Vein endothelial cell (primary cell): ENCODE measurements around the gene TTC9C. TPM values are rescaled to one million over a fixed set of nuclear protein-coding genes. Genes with fewer than 3 reads are reported as not detected.

Source experiments
- total RNA-seq: library from RNA; depleted of rRNA; stranded (reverse); fragments of >200 nt; gene quantifications from 2 replicates; pipeline ENCODE4 v1.2.3, GENCODE V29; 2012

TTC9C gene
- 31.0 and 45.9 TPM in 2 replicates for total RNA-seq

GRCh38 chr11:62728171-62728988 lies at the start of gene TTC9C:
TTC9C (plus strand) TSS chr11:62728486; CDS start chr11:62728849, 363 bp downstream.

GRCh38 chr11:62678770-62679696 lies 49.3 kb upstream of the TTC9C start, which contains the start of gene UBXN1:
UBXN1 (minus strand) TSS chr11:62679073; CDS start chr11:62678923, 150 bp downstream.

GRCh38 chr11:62689421-62690183 lies 38.7 kb upstream of the TTC9C start, which contains the start of gene LRRN4CL:
LRRN4CL (minus strand) TSS chr11:62689530; CDS start chr11:62688508, 1,022 bp downstream.

GRCh38 chr11:62707277-62707861 lies 20.9 kb upstream of the TTC9C start, which contains the start of the genes BSCL2 and GNG3:
BSCL2 (minus strand) TSS chr11:62707424; CDS start chr11:62707195, 229 bp downstream.
GNG3 (plus strand) TSS chr11:62707676; CDS start chr11:62708296, 620 bp downstream.

GRCh38 chr11:62727165-62727871 lies 968 bp upstream of the TTC9C start, which contains the start of gene HNRNPUL2:
HNRNPUL2 (minus strand) TSS chr11:62727457; CDS start chr11:62727156, 301 bp downstream.

GRCh38 chr11:62753736-62754603 lies 25.7 kb downstream of the TTC9C start, which contains the start of gene ZBTB3:
ZBTB3 (minus strand) TSS chr11:62754160; CDS start chr11:62753664, 496 bp downstream.

GRCh38 chr11:62771144-62772021 lies 43.1 kb downstream of the TTC9C start, which contains the start of gene TAF6L:
TAF6L (plus strand) TSS chr11:62771396; CDS start chr11:62775784, 4,388 bp downstream.

GRCh38 chr11:62787005-62787759 lies 58.9 kb downstream of the TTC9C start, which contains the start of gene TMEM179B:
TMEM179B (plus strand) TSS chr11:62787402; CDS start chr11:62787432, 30 bp downstream.

Other genes with a start within 250 kb of the TTC9C start
- gene AHNAK, start 181.7 kb upstream of the TTC9C start, total RNA-seq: 544 and 655 TPM in 2 replicates
- 1,284 and 1,362 TPM in 2 replicates for gene EEF1G, start 154.6 kb upstream of the TTC9C start, total RNA-seq
- 11.8 and 12.7 TPM in 2 replicates for gene TUT1, start 137.0 kb upstream of the TTC9C start, total RNA-seq
- gene MTA2, start 126.6 kb upstream of the TTC9C start, total RNA-seq: 250 and 281 TPM in 2 replicates
- 35.7 and 60.8 TPM in 2 replicates for gene EML3, start 115.7 kb upstream of the TTC9C start, total RNA-seq
- 5.2 and 5.3 TPM in 2 replicates for gene ROM1, start 115.2 kb upstream of the TTC9C start, total RNA-seq
- gene B3GAT3, start 106.5 kb upstream of the TTC9C start, total RNA-seq: 19.9 and 23.5 TPM in 2 replicates
- 223 and 259 TPM in 2 replicates for gene GANAB, start 81.9 kb upstream of the TTC9C start, total RNA-seq
- gene INTS5, start 75.2 kb upstream of the TTC9C start, total RNA-seq: 35.1 and 41.2 TPM in 2 replicates
- 35.9 and 43.4 TPM in 2 replicates for gene C11orf98, start 63.3 kb upstream of the TTC9C start, total RNA-seq
- 9.5 and 9.7 TPM in 2 replicates for gene CSKMT, start 63.2 kb upstream of the TTC9C start, total RNA-seq
- 5.9 and 6.1 TPM in 2 replicates for gene UQCC3, start 56.8 kb upstream of the TTC9C start, total RNA-seq
- gene LBHD1, start 56.2 kb upstream of the TTC9C start, total RNA-seq: 4.2 TPM in 2 replicates
- 88.7 and 147 TPM in 2 replicates for gene UBXN1, start 49.4 kb upstream of the TTC9C start, total RNA-seq
- gene LRRN4CL, start 39.0 kb upstream of the TTC9C start, total RNA-seq: 0.19 and 0.33 TPM in 2 replicates
- gene BSCL2, start 21.1 kb upstream of the TTC9C start, total RNA-seq: 28.7 and 30.2 TPM in 2 replicates
- not detected in 2 replicates for gene GNG3, start 20.8 kb upstream of the TTC9C start, total RNA-seq
- gene HNRNPUL2, start 1.0 kb upstream of the TTC9C start, total RNA-seq: 10.5 and 15.0 TPM in 2 replicates
- gene ZBTB3, start 25.7 kb downstream of the TTC9C start, total RNA-seq: 15.4 and 16.0 TPM in 2 replicates
- gene POLR2G, start 33.1 kb downstream of the TTC9C start, total RNA-seq: 43.1 and 50.6 TPM in 2 replicates
- gene TAF6L, start 42.9 kb downstream of the TTC9C start, total RNA-seq: 19.9 and 20.9 TPM in 2 replicates
- gene TMEM179B, start 58.9 kb downstream of the TTC9C start, total RNA-seq: 29.1 and 36.3 TPM in 2 replicates
- 12.6 and 14.0 TPM in 2 replicates for gene TMEM223, start 63.5 kb downstream of the TTC9C start, total RNA-seq
- 37.2 and 41.6 TPM in 2 replicates for gene NXF1, start 77.0 kb downstream of the TTC9C start, total RNA-seq
- gene STX5, start 103.6 kb downstream of the TTC9C start, total RNA-seq: 33.0 and 43.1 TPM in 2 replicates
- 0.98 TPM in 1 of 2 replicates, not detected in the other for gene TEX54, start 104.4 kb downstream of the TTC9C start, total RNA-seq
- gene WDR74, start 111.1 kb downstream of the TTC9C start, total RNA-seq: 44.4 and 47.0 TPM in 2 replicates
- gene SLC3A2, start 152.4 kb downstream of the TTC9C start, total RNA-seq: 109 and 145 TPM in 2 replicates
- not detected in 2 replicates for gene CHRM1, start 192.9 kb downstream of the TTC9C start, total RNA-seq